ENCODE data around the gene FAM120A.
A peak's percentile ranks its signal among the peaks of the same experiment; 100 is the strongest.

Gene FAM120A

DNA sequence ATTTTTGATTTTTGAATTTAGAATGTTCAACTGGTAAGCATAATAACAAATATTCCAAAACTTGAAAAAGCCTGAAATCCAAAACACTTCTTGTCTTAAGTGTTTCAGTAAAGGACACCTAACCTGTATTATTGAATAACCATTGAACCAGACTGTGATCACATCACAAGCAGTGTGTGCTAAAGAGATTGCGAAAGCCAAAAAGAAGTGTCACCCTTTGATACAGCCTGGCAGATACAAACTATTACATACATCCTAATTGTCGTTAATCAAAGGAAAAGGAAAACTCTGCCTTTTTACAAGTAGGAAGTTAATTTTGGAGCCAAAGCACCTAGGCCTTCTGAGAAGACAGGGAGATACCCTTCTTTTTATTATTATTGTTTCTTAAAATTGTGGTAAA is 10.3 kb downstream of the FAM120A start:
- no peak for DNase-seq (ENCODE audit: low spot score)
- POLR2A ChIA-PET (ENCODE audit: low non-redundant PET) = no interaction called here
- CTCF ChIA-PET = no interaction called here
- H3K27ac ChIP-seq = no peak overlapping the region
- TF ChIP-seq, protein P1, sequence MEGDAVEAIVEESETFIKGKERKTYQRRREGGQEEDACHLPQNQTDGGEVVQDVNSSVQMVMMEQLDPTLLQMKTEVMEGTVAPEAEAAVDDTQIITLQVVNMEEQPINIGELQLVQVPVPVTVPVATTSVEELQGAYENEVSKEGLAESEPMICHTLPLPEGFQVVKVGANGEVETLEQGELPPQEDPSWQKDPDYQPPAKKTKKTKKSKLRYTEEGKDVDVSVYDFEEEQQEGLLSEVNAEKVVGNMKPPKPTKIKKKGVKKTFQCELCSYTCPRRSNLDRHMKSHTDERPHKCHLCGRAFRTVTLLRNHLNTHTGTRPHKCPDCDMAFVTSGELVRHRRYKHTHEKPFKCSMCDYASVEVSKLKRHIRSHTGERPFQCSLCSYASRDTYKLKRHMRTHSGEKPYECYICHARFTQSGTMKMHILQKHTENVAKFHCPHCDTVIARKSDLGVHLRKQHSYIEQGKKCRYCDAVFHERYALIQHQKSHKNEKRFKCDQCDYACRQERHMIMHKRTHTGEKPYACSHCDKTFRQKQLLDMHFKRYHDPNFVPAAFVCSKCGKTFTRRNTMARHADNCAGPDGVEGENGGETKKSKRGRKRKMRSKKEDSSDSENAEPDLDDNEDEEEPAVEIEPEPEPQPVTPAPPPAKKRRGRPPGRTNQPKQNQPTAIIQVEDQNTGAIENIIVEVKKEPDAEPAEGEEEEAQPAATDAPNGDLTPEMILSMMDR (conservative IDR thresholded peaks at IDR 0.05; ENCODE audit: low read depth) = no peak

DNA sequence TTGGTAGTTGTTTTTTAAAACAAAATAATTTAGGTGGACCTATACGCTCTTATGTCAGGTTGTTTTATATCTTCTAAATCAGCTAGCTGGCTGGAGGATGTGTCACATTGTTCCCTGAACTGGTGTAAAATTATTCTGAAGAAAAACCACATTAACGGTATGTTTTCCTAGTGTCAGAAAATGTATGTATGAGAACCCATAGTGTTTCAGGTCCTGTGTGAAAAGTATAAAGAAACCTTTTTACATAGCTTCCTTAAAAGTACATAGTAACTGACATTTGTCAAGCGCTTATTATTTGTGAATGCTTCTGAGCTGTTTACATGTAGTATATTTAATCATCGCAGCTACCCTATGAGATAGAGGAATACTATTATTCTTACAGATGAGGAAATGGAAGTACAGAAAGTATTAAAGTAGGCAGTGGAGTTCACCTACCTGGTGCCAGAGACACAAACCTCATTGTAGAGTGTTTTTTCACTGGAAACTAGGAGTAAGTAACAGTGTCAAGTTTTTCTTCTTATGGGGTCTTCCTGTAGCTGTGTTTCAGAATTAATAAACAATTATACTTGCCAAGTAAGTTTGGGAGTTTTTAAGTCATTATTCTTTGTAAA is 12.3 kb downstream of the FAM120A start:
- TF ChIP-seq, protein P1 (conservative IDR thresholded peaks at IDR 0.05; ENCODE audit: low read depth) = no peak
- H3K27ac ChIP-seq = no peak overlapping the region
- no peak for DNase-seq (ENCODE audit: low spot score)
- CTCF ChIA-PET = interaction anchor here (0.5 to 1.5 kb wide), 3 partner anchors 11 to 363 kb away, joined by 4 to 6 read pairs (median 4); partner anchors contain the start of gene FAM120AOS
- POLR2A ChIA-PET (ENCODE audit: low non-redundant PET) = no interaction called here

DNA sequence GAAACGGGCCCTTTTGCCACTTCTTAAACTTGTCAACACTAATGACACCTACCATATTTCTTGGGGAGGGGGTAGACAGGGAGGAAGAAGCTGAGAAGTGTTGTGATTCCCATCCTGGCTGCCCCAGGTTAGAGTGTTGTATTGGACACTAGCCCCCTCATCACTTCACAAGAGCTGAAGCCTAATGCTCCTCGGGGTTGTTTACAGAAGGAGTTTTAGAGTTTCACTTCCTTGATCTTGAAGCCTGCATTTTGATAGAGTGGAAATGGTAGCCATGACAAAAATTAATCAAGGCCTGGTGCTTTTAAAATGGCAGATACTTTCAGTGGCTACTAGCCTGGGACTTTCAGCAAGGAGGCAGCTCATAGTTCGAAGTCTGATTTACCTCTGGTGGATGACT is 12.9 kb downstream of the FAM120A start:
- H3K27ac ChIP-seq = no peak overlapping the region
- TF ChIP-seq, protein P1 (conservative IDR thresholded peaks at IDR 0.05; ENCODE audit: low read depth) = no peak
- ChIA-PET POLR2A (ENCODE audit: low non-redundant PET) (no interaction called here), CTCF (interaction anchor here (1.5 kb wide), 1 partner anchor 11 kb away, joined by 6 read pairs; the partner anchor contains the start of gene FAM120AOS)
- no peak for DNase-seq (ENCODE audit: low spot score)

DNA sequence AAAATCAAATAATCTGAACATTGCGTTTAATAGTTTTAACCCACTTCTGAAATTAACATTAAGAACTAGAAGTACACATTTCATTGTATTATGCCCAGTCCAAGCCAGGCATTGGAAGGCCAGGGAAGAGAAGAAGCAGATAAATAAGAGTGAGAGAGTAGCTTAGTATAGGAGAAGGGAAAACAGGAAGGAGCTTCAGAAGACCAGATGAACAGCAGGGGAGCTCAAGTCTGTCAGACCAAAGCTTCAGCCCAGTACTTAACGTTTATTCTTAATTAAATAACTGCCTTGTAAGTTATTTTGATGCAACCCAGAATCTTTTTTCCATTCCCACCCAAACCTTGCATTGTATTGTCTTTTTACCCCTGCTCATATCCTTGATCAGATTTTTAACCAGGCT is 13.4 kb downstream of the FAM120A start:
- POLR2A ChIA-PET (ENCODE audit: low non-redundant PET) = no interaction called here
- no peak overlapping the region for H3K27ac ChIP-seq
- DNase-seq (ENCODE audit: low spot score) = no peak
- TF ChIP-seq, protein P1 (conservative IDR thresholded peaks at IDR 0.05; ENCODE audit: low read depth) = no peak
- CTCF ChIA-PET = interaction anchor here (1.5 kb wide), 1 partner anchor 12 kb away, joined by 6 read pairs; the partner anchor contains the start of gene FAM120AOS

DNA sequence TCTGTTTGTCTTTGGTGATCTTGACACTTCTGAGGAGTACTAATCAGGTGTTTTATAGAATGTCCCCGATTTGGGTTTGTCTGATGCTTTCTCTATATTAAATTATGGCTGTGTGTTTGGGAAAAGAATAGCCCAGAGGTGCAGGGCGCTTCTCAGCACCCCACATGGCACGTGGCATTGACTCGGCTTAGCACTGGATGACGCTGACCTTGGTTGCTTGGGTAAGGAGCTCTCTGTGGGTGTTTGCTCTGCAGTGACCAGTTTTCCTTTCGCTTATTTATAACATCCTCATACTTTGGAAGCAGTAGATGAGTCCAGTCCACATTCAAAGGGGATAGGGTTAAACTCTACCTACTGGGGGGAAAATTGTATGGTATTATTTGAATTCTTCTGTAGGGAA is 14.4 kb downstream of the FAM120A start:
- POLR2A ChIA-PET (ENCODE audit: low non-redundant PET) = no interaction called here
- no peak for DNase-seq (ENCODE audit: low spot score)
- TF ChIP-seq, protein P1 (conservative IDR thresholded peaks at IDR 0.05; ENCODE audit: low read depth) = no peak
- no peak overlapping the region for H3K27ac ChIP-seq
- CTCF ChIA-PET = interaction anchor here (0.6 to 0.8 kb wide), 3 partner anchors 12 to 95 kb away, joined by 3 to 4 read pairs (median 3); partner anchors contain the start of gene FAM120AOS

DNA sequence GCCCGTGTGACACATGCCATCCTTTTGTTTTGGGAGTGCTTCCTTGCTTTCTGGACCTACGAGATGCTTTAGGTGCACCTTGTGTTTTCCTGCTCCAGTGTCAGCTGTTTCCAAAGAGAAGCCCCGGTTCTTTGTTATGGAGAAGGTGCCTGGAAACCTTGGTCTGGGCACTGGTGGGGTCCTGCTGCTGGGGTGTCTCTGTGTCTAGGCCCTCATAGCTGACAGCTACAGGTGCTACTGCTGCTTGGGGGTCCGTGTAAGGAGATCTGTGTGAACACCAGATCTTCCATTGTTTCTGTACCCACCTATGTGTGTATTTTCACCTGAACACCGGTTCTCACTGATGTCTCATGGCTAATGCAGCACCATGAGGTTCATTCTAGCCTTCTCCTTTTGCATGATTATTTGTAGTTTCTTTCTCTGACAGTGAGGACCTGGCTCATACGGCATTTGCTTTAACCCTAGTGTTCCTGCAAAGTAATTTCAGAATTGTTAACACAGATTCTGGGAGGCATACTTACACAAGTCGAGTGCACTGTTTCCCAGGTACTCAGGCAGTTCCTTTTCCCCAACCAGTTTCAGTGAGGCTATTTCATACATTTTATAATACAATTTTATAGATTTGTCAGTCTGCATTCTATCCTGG is 15.1 kb downstream of the FAM120A start:
- TF ChIP-seq, protein P1 (conservative IDR thresholded peaks at IDR 0.05; ENCODE audit: low read depth) = no peak
- DNase-seq (ENCODE audit: low spot score) = no peak
- CTCF ChIA-PET = interaction anchor here (0.8 kb wide), 1 partner anchor 13 kb away, joined by 3 read pairs; the partner anchor contains the start of gene FAM120AOS
- POLR2A ChIA-PET (ENCODE audit: low non-redundant PET) = no interaction called here
- H3K27ac ChIP-seq = peak overlapping the region; percentile 61
